ENCODE data around the gene LDHAL6B.
"Not testable (repeated sequence)": the region's sequence is repeated elsewhere in the genome, so short reads cannot be mapped to it uniquely, and the experiment has no call there.

Gene LDHAL6B

GRCh38 chr15:59206623-59207183 lies at the start of gene LDHAL6B:
TSS of gene LDHAL6B (plus strand) at chr15:59206843. CDS start at chr15:59206941, 98 bp downstream.
- FAIRE-seq: no peak

- FAIRE-seq: no peak
These were observed 49.2 kb upstream of the LDHAL6B start for GRCh38 chr15:59157396-59157795.

GRCh38 chr15:59157840-59158700 lies 48.6 kb upstream of the LDHAL6B start:
- no peak for FAIRE-seq

GRCh38 chr15:59158701-59159034 lies 48.0 kb upstream of the LDHAL6B start:
- FAIRE-seq: no peak

- no peak for FAIRE-seq
These were observed 47.4 kb upstream of the LDHAL6B start for GRCh38 chr15:59159210-59159609.

- no peak for FAIRE-seq
These were observed 45.6 kb upstream of the LDHAL6B start for GRCh38 chr15:59160880-59161593.

GRCh38 chr15:59162080-59162479 lies 44.6 kb upstream of the LDHAL6B start:
- FAIRE-seq: not testable (repeated sequence)

- no peak for FAIRE-seq
These were observed 40.9 kb upstream of the LDHAL6B start for GRCh38 chr15:59165726-59166125.

GRCh38 chr15:59166166-59166565 lies 40.5 kb upstream of the LDHAL6B start:
- no peak for FAIRE-seq

- no peak for FAIRE-seq
These were observed 39.9 kb upstream of the LDHAL6B start for GRCh38 chr15:59166601-59167265.

- FAIRE-seq: no peak
These were observed 38.1 kb upstream of the LDHAL6B start for GRCh38 chr15:59168536-59168935.

GRCh38 chr15:59169251-59169708 lies 37.4 kb upstream of the LDHAL6B start:
- FAIRE-seq: no peak

- FAIRE-seq: no peak
These were observed 36.2 kb upstream of the LDHAL6B start for GRCh38 chr15:59170295-59171066.

GRCh38 chr15:59171067-59171397 lies 35.6 kb upstream of the LDHAL6B start:
- no peak for FAIRE-seq

GRCh38 chr15:59172289-59172901 lies 34.2 kb upstream of the LDHAL6B start:
- FAIRE-seq: no peak

- FAIRE-seq: no peak
These were observed 33.4 kb upstream of the LDHAL6B start for GRCh38 chr15:59173194-59173593.

GRCh38 chr15:59174151-59174834 lies 32.4 kb upstream of the LDHAL6B start:
- FAIRE-seq: no peak

GRCh38 chr15:59174835-59175831 lies 31.5 kb upstream of the LDHAL6B start:
- no peak for FAIRE-seq

- no peak for FAIRE-seq
These were observed 29.9 kb upstream of the LDHAL6B start for GRCh38 chr15:59176653-59177316.

GRCh38 chr15:59177317-59177660 lies 29.4 kb upstream of the LDHAL6B start:
- FAIRE-seq: no peak

Measured in A204.1 (cell line).